ENCODE data around the gene KLHL26.

Gene KLHL26

GRCh38 chr19:18620311-18620710, 16.5 kb upstream of the KLHL26 start:
- TF ChIP-seq CTCF (IDR thresholded peaks at IDR 0.05; ENCODE audit: control insufficient read depth, extremely low read depth, insufficient read depth): no peak

GRCh38 chr19:18620902-18621301, 15.9 kb upstream of the KLHL26 start:
- DNase-seq (ENCODE audit: low read depth): no peak
- TF ChIP-seq CTCF (IDR thresholded peaks at IDR 0.05; ENCODE audit: control insufficient read depth, extremely low read depth, insufficient read depth): no peak
- H3K4me3 ChIP-seq (ENCODE audit: low read depth, low read length): no peak overlapping the region

More at GRCh38 chr19:18620311-18620710, 16.5 kb upstream of the KLHL26 start:
- no peak overlapping the region for H3K4me3 ChIP-seq (ENCODE audit: low read depth, low read length)
- DNase-seq (ENCODE audit: low read depth): no peak

GRCh38 chr19:18626906-18627305, 9.9 kb upstream of the KLHL26 start:
- DNase-seq (ENCODE audit: low read depth): no peak
- no peak overlapping the region for H3K4me3 ChIP-seq (ENCODE audit: low read depth, low read length)
- no peak for TF ChIP-seq CTCF (IDR thresholded peaks at IDR 0.05; ENCODE audit: control insufficient read depth, extremely low read depth, insufficient read depth)

- TF ChIP-seq CTCF (IDR thresholded peaks at IDR 0.05; ENCODE audit: control insufficient read depth, extremely low read depth, insufficient read depth): no peak
- H3K4me3 ChIP-seq (ENCODE audit: low read depth, low read length): no peak overlapping the region
- DNase-seq (ENCODE audit: low read depth): no peak
Observed at GRCh38 chr19:18629166-18630088, 7.4 kb upstream of the KLHL26 start.

GRCh38 chr19:18633321-18633720, 3.5 kb upstream of the KLHL26 start:
- DNase-seq (ENCODE audit: low read depth): no peak
- no peak overlapping the region for H3K4me3 ChIP-seq (ENCODE audit: low read depth, low read length)
- no peak for TF ChIP-seq CTCF (IDR thresholded peaks at IDR 0.05; ENCODE audit: control insufficient read depth, extremely low read depth, insufficient read depth)

GRCh38 chr19:18634612-18635297, 2.1 kb upstream of the KLHL26 start:
- TF ChIP-seq CTCF (IDR thresholded peaks at IDR 0.05; ENCODE audit: control insufficient read depth, extremely low read depth, insufficient read depth): no peak
- H3K4me3 ChIP-seq (ENCODE audit: low read depth, low read length): no peak overlapping the region
- no peak for DNase-seq (ENCODE audit: low read depth)
